IMR-90 (cell line): Measurements from ENCODE around the gene LPAR1. TPM values are rescaled to one million over a fixed set of nuclear protein-coding genes. Genes with fewer than 3 reads are reported as not detected.

ENCODE experiments used
- ATAC-seq: fragments of 200-7000 bp; cut with Tn5 transposase; 2 replicates; pipeline ENCODE4 v1.9.1; 2020; ENCODE audit warnings: low read depth, mild to moderate bottlenecking, moderate library complexity
- BruUV-seq: library from RNA; stranded (reverse); fragments of 400-500 nt; replicated peaks from 2 replicates; lab custom pipeline; 2021; lab: Mats Ljungman, UMichigan
- CTCF ChIA-PET: fragments of 300-600 bp; formaldehyde crosslinking; extraction: SDS; loops from one replicate; lab custom pipeline; 2021; ENCODE audit warnings: antibody characterized with exemption; lab: Yijun Ruan, JAX
- POLR2A ChIA-PET: fragments of 300-600 bp; sonication (Branson Sonifier 250); formaldehyde crosslinking; loops from one replicate; lab custom pipeline; 2022; ENCODE audit warnings: antibody characterized with exemption; ENCODE audit not compliant: unreplicated experiment; lab: Charles Lee
- DNase-seq: peaks from one replicate; pipeline ENCODE4 v3.0.0; 2013
- H2AFZ ChIP-seq: replicated peaks from 2 replicates; pipeline ENCODE3; 2013; ENCODE audit warnings: low read length, mild to moderate bottlenecking; ENCODE audit not compliant: poor library complexity
- H2AK5ac ChIP-seq: 2 replicates; pipeline ENCODE4 v1.6.1; 2013; ENCODE audit warnings: low read depth, low read length, inconsistent platforms
- H2AK9ac ChIP-seq: replicated peaks from 2 replicates; pipeline ENCODE3; 2013; ENCODE audit warnings: mild to moderate bottlenecking, low read depth, low read length, moderate library complexity; ENCODE audit not compliant: poor library complexity
- H2BK120ac ChIP-seq: 2 replicates; pipeline ENCODE4 v1.6.1; 2013; ENCODE audit warnings: low read depth, low read length, inconsistent platforms
- H2BK15ac ChIP-seq: 3 replicates; pipeline ENCODE4 v1.6.1; 2013; ENCODE audit warnings: low read depth, low read length, inconsistent platforms
- H2BK20ac ChIP-seq: 2 replicates; pipeline ENCODE4 v1.6.1; 2013; ENCODE audit warnings: low read depth, mild to moderate bottlenecking, inconsistent platforms, low read length, moderate library complexity
- H2BK5ac ChIP-seq: 2 replicates; pipeline ENCODE4 v1.6.1; 2013; ENCODE audit warnings: mild to moderate bottlenecking, low read depth, low read length, inconsistent platforms; ENCODE audit not compliant: poor library complexity, severe bottlenecking
- H3K14ac ChIP-seq: replicated peaks from 2 replicates; pipeline ENCODE4 v1.6.1; 2013; ENCODE audit warnings: low read depth, low read length, inconsistent platforms
- H3K18ac ChIP-seq: 2 replicates; pipeline ENCODE4 v1.6.1; 2013; ENCODE audit warnings: low read depth, low read length, control low read depth
- H3K23ac ChIP-seq: 2 replicates; pipeline ENCODE4 v1.6.1; 2013; ENCODE audit warnings: low read depth, low read length, inconsistent platforms
- H3K27ac ChIP-seq: 2 replicates; pipeline ENCODE4 v1.5.1; 2013; ENCODE audit warnings: mild to moderate bottlenecking, control low read depth, low read length; ENCODE audit not compliant: insufficient read depth
- H3K27me3 ChIP-seq: 2 replicates; pipeline ENCODE4 v1.6.1; 2013; ENCODE audit warnings: low read length; ENCODE audit not compliant: control insufficient read depth, insufficient read depth
- H3K36me3 ChIP-seq: 2 replicates; pipeline ENCODE4 v1.6.1; 2013; ENCODE audit warnings: low read length, mixed read lengths; ENCODE audit not compliant: control insufficient read depth, insufficient read depth
- H3K4ac ChIP-seq: 2 replicates; pipeline ENCODE4 v1.6.1; 2013; ENCODE audit warnings: low read depth, low read length, inconsistent platforms
- H3K4me1 ChIP-seq: 2 replicates; pipeline ENCODE4 v1.6.1; 2013; ENCODE audit warnings: low read length, mixed read lengths; ENCODE audit not compliant: control insufficient read depth, insufficient read depth
- H3K4me2 ChIP-seq: 2 replicates; pipeline ENCODE4 v1.6.1; 2013; ENCODE audit warnings: low read depth, mild to moderate bottlenecking, control low read depth, low read length, moderate library complexity
- H3K4me3 ChIP-seq: 2 replicates; pipeline ENCODE4 v1.5.1; 2013; ENCODE audit warnings: low read depth, mild to moderate bottlenecking, control low read depth, low read length, moderate library complexity; ENCODE audit not compliant: insufficient read depth
- H3K56ac ChIP-seq: 2 replicates; pipeline ENCODE4 v1.6.1; 2013; ENCODE audit warnings: low read length, inconsistent platforms; ENCODE audit not compliant: insufficient read depth; ENCODE audit errors: extremely low read depth
- H3K79me1 ChIP-seq, 2 experiments: 2 replicates each; pipeline ENCODE4 v1.6.1; 2013; ENCODE audit warnings: low read length in 2 of 2, inconsistent platforms in 1 of 2, low read depth in 1 of 2
- H3K9ac ChIP-seq: 2 replicates; pipeline ENCODE4 v1.6.1; 2013; ENCODE audit warnings: low read depth, low read length, control low read depth
- H3K9me1 ChIP-seq: 2 replicates; pipeline ENCODE4 v1.6.1; 2013; ENCODE audit warnings: low read length, inconsistent platforms; ENCODE audit not compliant: insufficient read depth
- H3K9me3 ChIP-seq: 2 replicates; pipeline ENCODE4 v1.6.1; 2013; ENCODE audit warnings: low read length; ENCODE audit not compliant: control insufficient read depth, insufficient read depth
- H4K20me1 ChIP-seq: 2 replicates; pipeline ENCODE4 v1.6.1; 2013; ENCODE audit warnings: low read length, inconsistent platforms; ENCODE audit not compliant: insufficient read depth
- H4K5ac ChIP-seq: 2 replicates; pipeline ENCODE4 v1.6.1; 2013; ENCODE audit warnings: mild to moderate bottlenecking, low read depth, low read length, control low read depth
- H4K8ac ChIP-seq, 2 experiments: 2 replicates each; pipeline ENCODE4 v1.6.1; 2013; ENCODE audit warnings: low read depth in 2 of 2, low read length in 2 of 2, control low read depth in 1 of 2, inconsistent platforms in 1 of 2
- H4K91ac ChIP-seq: 2 replicates; pipeline ENCODE4 v1.6.1; 2013; ENCODE audit warnings: low read depth, low read length, inconsistent platforms; ENCODE audit not compliant: insufficient read depth
- BHLHE40 ChIP-seq: fragments of 150-350 bp; IDR thresholded peaks from 2 replicates; pipeline ENCODE4 v1.6.1; 2016; ENCODE audit warnings: mild to moderate bottlenecking, low read depth, low read length
- CEBPB ChIP-seq: IDR thresholded peaks from 2 replicates; pipeline ENCODE4 v1.6.1; 2012; ENCODE audit warnings: low read depth, low read length, improper control_type of control experiment
- FOS ChIP-seq: fragments of 150-350 bp; IDR thresholded peaks from 2 replicates; pipeline ENCODE4 v1.6.1; 2016; ENCODE audit warnings: low read depth, low read length
- MAFK ChIP-seq: IDR thresholded peaks from 2 replicates; pipeline ENCODE4 v1.6.1; 2012; ENCODE audit warnings: low read depth, low read length, improper control_type of control experiment
- NFE2L2 ChIP-seq: fragments of 150-350 bp; IDR thresholded peaks from 2 replicates; pipeline ENCODE4 v1.6.1; 2016; ENCODE audit warnings: low read depth, mild to moderate bottlenecking, low read length
- POLR2A ChIP-seq: IDR thresholded peaks from 2 replicates; pipeline ENCODE4 v1.6.1; 2012; ENCODE audit warnings: mild to moderate bottlenecking, low read depth, low read length
- RAD21 ChIP-seq: IDR thresholded peaks from 2 replicates; pipeline ENCODE4 v1.6.1; 2012; ENCODE audit warnings: low read length, improper control_type of control experiment
- RFX5 ChIP-seq: IDR thresholded peaks from 2 replicates; pipeline ENCODE4 v1.8.0; 2012; ENCODE audit warnings: low read depth, mild to moderate bottlenecking, low read length, moderate library complexity
- SMC3 ChIP-seq: fragments of 150-350 bp; IDR thresholded peaks from 2 replicates; pipeline ENCODE4 v1.6.1; 2016; ENCODE audit warnings: low read depth, mild to moderate bottlenecking, antibody characterized with exemption, low read length, moderate library complexity
- WGBS, 2 experiments: methylation state at CpG; one replicate each; pipeline versions ENCODE4 v1.1.5 to v1.1.7; 2013; ENCODE audit warnings: missing lambda C conversion rate in 2 of 2; ENCODE audit not compliant: insufficient read length in 1 of 2; ENCODE audit errors: extremely low coverage in 2 of 2; 5-methylcytosine and 5-hydroxymethylcytosine counted together
- dilution Hi-C: fragments of 300-500 bp; cut with HindIII; formaldehyde crosslinking; loops from one replicate; pipeline ENCODE4 v1.14.3; 2018; ENCODE audit warnings: low sequenced_read_pairs; ENCODE audit not compliant: unreplicated experiment
- in situ Hi-C: fragments of 300-500 bp; cut with MboI; formaldehyde crosslinking; loops from 3 replicates; pipeline ENCODE4 v1.14.3; 2019; ENCODE audit warnings: low sequenced_read_pairs, inconsistent platforms, mixed read lengths
- intact Hi-C: fragments of 100-400 bp; cut with micrococcal nuclease; formaldehyde crosslinking; loops from 2 replicates; pipeline ENCODE4 v1.10.0; 2022
- polyA plus RNA-seq, 3 experiments: library from polyadenylated mRNA; depleted of rRNA; stranded (reverse); fragments of >200 nt; gene quantifications; 2 replicates each; pipeline ENCODE4 v1.2.3, GENCODE V29; 2012; ENCODE audit warnings: low replicate concordance in 1 of 3
- total RNA-seq: library from RNA; depleted of rRNA; stranded (reverse); fragments of >200 nt; gene quantifications from 2 replicates; pipeline ENCODE4 v1.2.3, GENCODE V29; 2012
- TF ChIP-seq, protein P1 (sequence below): fragments of 150-350 bp; IDR thresholded peaks from 2 replicates; pipeline ENCODE4 v1.6.1; 2016; ENCODE audit warnings: low read depth, mild to moderate bottlenecking, low read length, moderate library complexity, borderline replicate concordance

LPAR1 gene
- total and polyA plus RNA-seq, 2 of the 4 experiments (the other 2 are of a cell fraction), result 171 to 315 TPM

DNA sequence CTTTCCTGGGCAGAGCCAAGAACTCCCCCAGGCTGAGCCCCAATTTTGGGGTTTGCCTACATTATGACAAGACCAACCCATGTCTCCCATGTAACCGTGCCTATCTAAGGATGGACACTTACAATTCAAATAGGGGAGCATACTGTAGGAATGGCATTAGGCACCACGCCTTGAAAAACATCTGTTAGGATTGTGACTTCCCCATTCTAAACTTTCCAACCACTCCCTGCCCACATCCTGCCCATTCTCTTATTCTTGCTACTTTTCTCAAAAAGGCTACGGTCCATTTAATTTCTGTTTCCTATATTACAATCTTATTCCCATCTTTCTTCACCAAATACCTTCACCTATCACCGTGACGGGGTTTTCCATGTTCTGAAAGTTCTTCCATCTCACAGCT is 99.2 kb downstream of the LPAR1 start:
- H2BK20ac ChIP-seq, result peak overlapping the region; percentile 69
- H2BK5ac ChIP-seq, result peak overlapping the region; percentile 59
- intact Hi-C loops (loop anchor here (5.0 kb wide), 1 partner anchor 98 kb away; the partner anchor contains the start of gene LPAR1), in situ Hi-C loops (no loop called here), dilution Hi-C loops (no loop called here)
- no peak overlapping the region for H3K4me3 ChIP-seq
- TF ChIP-seq RFX5, result no peak
- TF ChIP-seq SMC3, result no peak
- no peak for TF ChIP-seq POLR2A
- no peak for TF ChIP-seq RAD21
- no peak for TF ChIP-seq NFE2L2
- TF ChIP-seq, protein P1, sequence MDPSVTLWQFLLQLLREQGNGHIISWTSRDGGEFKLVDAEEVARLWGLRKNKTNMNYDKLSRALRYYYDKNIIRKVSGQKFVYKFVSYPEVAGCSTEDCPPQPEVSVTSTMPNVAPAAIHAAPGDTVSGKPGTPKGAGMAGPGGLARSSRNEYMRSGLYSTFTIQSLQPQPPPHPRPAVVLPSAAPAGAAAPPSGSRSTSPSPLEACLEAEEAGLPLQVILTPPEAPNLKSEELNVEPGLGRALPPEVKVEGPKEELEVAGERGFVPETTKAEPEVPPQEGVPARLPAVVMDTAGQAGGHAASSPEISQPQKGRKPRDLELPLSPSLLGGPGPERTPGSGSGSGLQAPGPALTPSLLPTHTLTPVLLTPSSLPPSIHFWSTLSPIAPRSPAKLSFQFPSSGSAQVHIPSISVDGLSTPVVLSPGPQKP, result no peak
- TF ChIP-seq FOS, result no peak
- TF ChIP-seq MAFK, result no peak
- TF ChIP-seq CEBPB, result no peak
- TF ChIP-seq BHLHE40, result no peak
- H2AK5ac ChIP-seq, result peak overlapping the region; percentile 14
- no peak overlapping the region for H3K27ac ChIP-seq
- peak overlapping the region; percentile 68 for H3K4ac ChIP-seq
- H4K8ac ChIP-seq, result peak overlapping the region; percentile 1 to 28; a peak in 3 of 4 replicates
- peaks cover 38% of the 10 kb centered on the region for H3K36me3 ChIP-seq
- DNase-seq, result no peak
- peak overlapping the region; percentile 43; the same call in 1 of the 3 replicates for H2BK15ac ChIP-seq
- peaks cover 21% of the 10 kb centered on the region; the same call in 1 of the 2 replicates for H4K20me1 ChIP-seq
- no peaks in the 10 kb centered on the region for H3K27me3 ChIP-seq
- no peak overlapping the region for H2AFZ ChIP-seq
- no TSS peak for BruUV-seq
- H2AK9ac ChIP-seq, result no peak overlapping the region
- H3K4me1 ChIP-seq, result peaks cover 27% of the 10 kb centered on the region
- WGBS, 2 experiments, result 60 to 95% methylated on average over 1 to 2 of the region's 5 CpGs
- H3K9me3 ChIP-seq, result no peaks in the 10 kb centered on the region
- H3K14ac ChIP-seq, result peak overlapping the region; percentile 8
- H3K56ac ChIP-seq, result no peak overlapping the region
- H3K9me1 ChIP-seq, result peaks cover 15% of the 10 kb centered on the region; the same call in 1 of the 2 replicates
- peaks cover 55 to 77% of the 10 kb centered on the region in 2 experiments for H3K79me1 ChIP-seq
- no peak overlapping the region for H3K9ac ChIP-seq
- H3K23ac ChIP-seq, result no peak overlapping the region; the same call in 1 of the 2 replicates
- H2BK120ac ChIP-seq, result peak overlapping the region; percentile 10; the same call in 1 of the 2 replicates
- H4K91ac ChIP-seq, result peak overlapping the region; percentile 47
- ATAC-seq, result no peak
- POLR2A ChIA-PET, result no interaction called here
- H4K5ac ChIP-seq, result peak overlapping the region; percentile 36; the same call in 1 of the 2 replicates
- peak overlapping the region; percentile 50; the same call in 1 of the 2 replicates for H3K18ac ChIP-seq
- no peak overlapping the region for H3K4me2 ChIP-seq
- CTCF ChIA-PET, result no interaction called here
